Measurements from ENCODE around the gene WWP2. TPM values are rescaled to one million over a fixed set of nuclear protein-coding genes. Genes with fewer than 3 reads are reported as not detected.

Gene WWP2
- total and polyA plus RNA-seq, 7 donors = 11.4 to 59.0 (median 23.9) TPM

DNA sequence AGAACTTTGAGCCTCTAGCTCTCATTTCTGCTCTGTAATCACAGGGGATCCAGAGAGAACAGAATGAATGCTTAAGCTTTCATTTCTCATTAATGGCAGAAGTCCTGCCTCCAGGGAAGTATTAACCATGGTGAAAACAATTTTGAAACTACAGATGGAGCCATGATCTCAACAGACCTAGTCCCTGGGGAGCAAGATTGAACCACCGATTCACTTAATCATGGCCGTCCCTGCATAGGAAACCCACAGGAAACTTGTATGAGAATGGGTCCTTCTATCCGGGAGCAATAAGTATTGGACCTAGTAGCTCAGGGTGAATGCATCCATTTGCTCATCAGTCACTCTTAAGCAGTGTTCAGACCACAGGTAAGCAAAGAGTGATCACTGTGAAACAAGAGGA lies 148.8 kb downstream of the WWP2 start:
- Histone ChIP-seq H3K9me3 (no peaks in the 10 kb centered on the region), H3K27me3 (no peaks in the 10 kb centered on the region), H3K27ac (no peak overlapping the region), H3K4me1 (no peaks in the 10 kb centered on the region), H3K4me3 (no peak overlapping the region), H3K36me3 (peaks cover 0 to 19% (median 5%) of the 10 kb centered on the region in 4 donors)
- 55 to 63% methylated on average over 3 of the region's 3 CpGs for WGBS, 2 donors
- no peak for DNase-seq
- intact Hi-C loops (cut with DNase I) = no loop called here
- no peak for TF ChIP-seq POLR2AphosphoS5 (IDR thresholded peaks at IDR 0.05)
- TF ChIP-seq POLR2A (IDR thresholded peaks at IDR 0.05) = no peak
- TF ChIP-seq, protein P1, sequence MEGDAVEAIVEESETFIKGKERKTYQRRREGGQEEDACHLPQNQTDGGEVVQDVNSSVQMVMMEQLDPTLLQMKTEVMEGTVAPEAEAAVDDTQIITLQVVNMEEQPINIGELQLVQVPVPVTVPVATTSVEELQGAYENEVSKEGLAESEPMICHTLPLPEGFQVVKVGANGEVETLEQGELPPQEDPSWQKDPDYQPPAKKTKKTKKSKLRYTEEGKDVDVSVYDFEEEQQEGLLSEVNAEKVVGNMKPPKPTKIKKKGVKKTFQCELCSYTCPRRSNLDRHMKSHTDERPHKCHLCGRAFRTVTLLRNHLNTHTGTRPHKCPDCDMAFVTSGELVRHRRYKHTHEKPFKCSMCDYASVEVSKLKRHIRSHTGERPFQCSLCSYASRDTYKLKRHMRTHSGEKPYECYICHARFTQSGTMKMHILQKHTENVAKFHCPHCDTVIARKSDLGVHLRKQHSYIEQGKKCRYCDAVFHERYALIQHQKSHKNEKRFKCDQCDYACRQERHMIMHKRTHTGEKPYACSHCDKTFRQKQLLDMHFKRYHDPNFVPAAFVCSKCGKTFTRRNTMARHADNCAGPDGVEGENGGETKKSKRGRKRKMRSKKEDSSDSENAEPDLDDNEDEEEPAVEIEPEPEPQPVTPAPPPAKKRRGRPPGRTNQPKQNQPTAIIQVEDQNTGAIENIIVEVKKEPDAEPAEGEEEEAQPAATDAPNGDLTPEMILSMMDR (IDR thresholded peaks at IDR 0.05) = no peak
- TF ChIP-seq EP300 (IDR thresholded peaks at IDR 0.05) = no peak

DNA sequence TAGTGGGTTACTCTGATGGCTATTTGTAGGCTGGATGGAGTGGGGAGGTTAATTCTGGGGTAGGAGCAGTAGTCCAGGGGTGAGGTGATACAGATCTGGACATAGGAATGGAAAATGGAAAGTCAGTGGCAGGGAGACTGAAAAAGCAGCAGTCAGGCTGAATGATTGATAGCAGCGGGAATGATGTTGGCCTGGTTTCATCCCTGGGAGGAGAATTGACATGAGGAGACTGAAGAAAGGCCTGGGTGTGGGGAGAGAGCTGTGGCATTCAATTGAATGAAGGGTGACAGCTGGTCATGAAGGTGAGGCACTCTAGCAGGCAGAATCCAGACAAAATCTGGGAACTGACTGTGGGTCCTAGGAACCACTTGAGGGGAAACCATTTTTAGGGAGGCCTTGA lies 154.3 kb downstream of the WWP2 start:
- Histone ChIP-seq H3K4me1 (peaks cover 0 to 6% (median 0%) of the 10 kb centered on the region in 4 donors), H3K27ac (peak overlapping the region in 1 of 4 donors; percentile 53), H3K9me3 (no peaks in the 10 kb centered on the region), H3K4me3 (no peak overlapping the region), H3K27me3 (no peaks in the 10 kb centered on the region), H3K36me3 (peaks cover 0 to under 1% (median 0%) of the 10 kb centered on the region in 4 donors)
- intact Hi-C loops (cut with DNase I) = no loop called here
- TF ChIP-seq POLR2A (IDR thresholded peaks at IDR 0.05) (no peak), EP300 (IDR thresholded peaks at IDR 0.05) (no peak), POLR2AphosphoS5 (IDR thresholded peaks at IDR 0.05) (no peak)
- TF ChIP-seq, protein P1 (IDR thresholded peaks at IDR 0.05) = no peak
- WGBS, 2 donors = 95 to 100% methylated on average over 1 of the region's 1 CpG
- no peak for DNase-seq

DNA sequence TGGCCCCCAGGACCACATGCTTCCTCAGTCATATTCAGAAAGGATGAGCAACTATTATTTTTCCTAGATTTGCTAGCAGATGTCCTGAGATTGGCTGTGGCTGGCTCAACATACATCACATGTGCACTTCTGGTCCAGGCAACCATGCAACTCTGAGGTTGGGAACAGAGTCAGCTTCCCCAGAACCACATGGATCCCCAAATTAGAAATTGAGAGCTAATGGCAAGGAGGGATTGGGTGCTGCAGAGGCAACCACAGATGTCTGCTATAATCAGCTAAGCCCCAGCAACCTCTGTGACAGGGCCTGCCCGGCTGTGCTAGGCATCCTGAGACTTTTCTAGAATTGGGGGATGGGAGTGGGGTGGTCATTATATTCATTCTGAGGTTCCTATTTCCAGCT lies 155.2 kb downstream of the WWP2 start:
- Histone ChIP-seq H3K9me3 (no peaks in the 10 kb centered on the region), H3K4me1 (peaks cover 0 to 6% (median 0%) of the 10 kb centered on the region in 4 donors), H3K4me3 (peak overlapping the region in 1 of 4 donors; percentile 14), H3K27me3 (no peaks in the 10 kb centered on the region), H3K27ac (peak overlapping the region in 2 of 4 donors; percentile 35 to 42), H3K36me3 (no peaks in the 10 kb centered on the region)
- no peak for DNase-seq
- intact Hi-C loops (cut with DNase I) = no loop called here
- 89 to 95% methylated on average over 1 of the region's 1 CpG for WGBS, 2 donors
- no peak for TF ChIP-seq POLR2A (IDR thresholded peaks at IDR 0.05)
- no peak for TF ChIP-seq POLR2AphosphoS5 (IDR thresholded peaks at IDR 0.05)
- no peak for TF ChIP-seq EP300 (IDR thresholded peaks at IDR 0.05)
- TF ChIP-seq, protein P1 (IDR thresholded peaks at IDR 0.05) = no peak

DNA sequence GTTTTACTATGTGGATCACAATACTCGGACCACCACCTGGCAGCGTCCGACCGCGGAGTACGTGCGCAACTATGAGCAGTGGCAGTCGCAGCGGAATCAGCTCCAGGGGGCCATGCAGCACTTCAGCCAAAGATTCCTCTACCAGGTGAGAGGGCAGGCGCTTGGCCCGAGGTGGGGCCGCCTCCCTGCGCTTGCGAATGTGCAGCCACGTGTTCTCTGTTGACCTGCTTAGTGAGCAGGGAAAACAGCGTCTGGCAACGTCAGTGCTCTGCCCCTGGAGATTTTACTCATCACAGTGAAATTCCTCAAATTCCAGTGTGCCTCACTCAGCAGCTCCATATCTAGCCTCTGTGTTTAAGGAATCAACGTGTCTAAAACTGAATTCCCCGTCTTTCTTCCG lies 155.6 kb downstream of the WWP2 start:
- intact Hi-C loops (cut with DNase I) = no loop called here
- peak overlapping the region in 1 of 4 donors; percentile 14 for H3K4me3 ChIP-seq
- peak; percentile 86 for DNase-seq

More for the DNA sequence above, 155.6 kb downstream of the WWP2 start:
- Histone ChIP-seq H3K9me3 (no peaks in the 10 kb centered on the region), H3K27me3 (no peaks in the 10 kb centered on the region), H3K36me3 (no peaks in the 10 kb centered on the region), H3K4me1 (peaks cover 0 to 6% (median 0%) of the 10 kb centered on the region in 4 donors), H3K27ac (peak overlapping the region in 2 of 4 donors; percentile 35 to 48)
- 83 to 90% methylated on average over 20 of the region's 20 CpGs for WGBS, 2 donors
- TF ChIP-seq POLR2AphosphoS5 (IDR thresholded peaks at IDR 0.05) (peak in 2 of 4 donors; percentile 18 to 21), EP300 (IDR thresholded peaks at IDR 0.05) (no peak), POLR2A (IDR thresholded peaks at IDR 0.05) (no peak)
- TF ChIP-seq, protein P1 (IDR thresholded peaks at IDR 0.05) = no peak

All from sigmoid colon (tissue), 7 donors.